Fibroblast of mammary gland (primary cell): ENCODE measurements around the gene HEATR9.

Experiments
- DNase-seq: peaks from one replicate; pipeline ENCODE4 v3.0.0-alpha.2; 2010; ENCODE audit warnings: low read depth
- H3K4me3 ChIP-seq: 2 replicates; pipeline ENCODE4 v1.5.1; 2011; ENCODE audit warnings: low read depth, mild to moderate bottlenecking, low read length, moderate library complexity; ENCODE audit not compliant: control insufficient read depth
- TF ChIP-seq, protein P1 (sequence below): conservative IDR thresholded peaks from 2 replicates; pipeline ENCODE4 v1.5.1; 2011; ENCODE audit warnings: low read depth, low read length, inconsistent platforms; ENCODE audit not compliant: control insufficient read depth, insufficient read depth

HEATR9 gene

DNA sequence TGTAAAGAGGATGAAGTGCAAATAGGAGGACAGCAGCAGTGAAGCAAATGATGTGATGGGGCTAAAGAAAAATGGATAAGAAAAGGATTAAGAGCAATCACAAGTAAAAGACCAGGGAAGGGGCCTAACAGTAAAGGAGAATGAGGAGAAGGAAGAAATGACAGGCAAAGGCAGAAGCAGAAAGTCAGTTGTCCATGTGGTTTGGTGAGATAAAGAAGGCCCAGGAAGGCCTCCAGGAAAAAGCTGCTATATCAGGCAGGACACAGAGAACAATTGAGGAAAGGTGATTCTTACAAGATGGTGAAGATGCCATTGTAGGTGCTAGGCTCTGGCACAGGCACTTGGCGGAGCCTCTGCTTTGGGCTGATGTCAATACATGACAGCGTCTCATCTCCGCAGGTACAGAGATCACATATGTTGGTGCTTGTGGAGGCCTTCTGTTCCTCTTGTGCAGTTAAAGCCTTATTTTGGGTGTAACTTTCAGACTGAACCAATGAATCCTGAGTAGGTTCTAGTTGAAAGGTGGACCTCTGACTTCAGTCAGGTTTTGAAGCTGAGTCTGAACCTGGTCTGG lies 43.7 kb upstream of the HEATR9 start:
- no peak overlapping the region for H3K4me3 ChIP-seq
- no peak for DNase-seq
- TF ChIP-seq, protein P1, sequence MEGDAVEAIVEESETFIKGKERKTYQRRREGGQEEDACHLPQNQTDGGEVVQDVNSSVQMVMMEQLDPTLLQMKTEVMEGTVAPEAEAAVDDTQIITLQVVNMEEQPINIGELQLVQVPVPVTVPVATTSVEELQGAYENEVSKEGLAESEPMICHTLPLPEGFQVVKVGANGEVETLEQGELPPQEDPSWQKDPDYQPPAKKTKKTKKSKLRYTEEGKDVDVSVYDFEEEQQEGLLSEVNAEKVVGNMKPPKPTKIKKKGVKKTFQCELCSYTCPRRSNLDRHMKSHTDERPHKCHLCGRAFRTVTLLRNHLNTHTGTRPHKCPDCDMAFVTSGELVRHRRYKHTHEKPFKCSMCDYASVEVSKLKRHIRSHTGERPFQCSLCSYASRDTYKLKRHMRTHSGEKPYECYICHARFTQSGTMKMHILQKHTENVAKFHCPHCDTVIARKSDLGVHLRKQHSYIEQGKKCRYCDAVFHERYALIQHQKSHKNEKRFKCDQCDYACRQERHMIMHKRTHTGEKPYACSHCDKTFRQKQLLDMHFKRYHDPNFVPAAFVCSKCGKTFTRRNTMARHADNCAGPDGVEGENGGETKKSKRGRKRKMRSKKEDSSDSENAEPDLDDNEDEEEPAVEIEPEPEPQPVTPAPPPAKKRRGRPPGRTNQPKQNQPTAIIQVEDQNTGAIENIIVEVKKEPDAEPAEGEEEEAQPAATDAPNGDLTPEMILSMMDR, result no peak

DNA sequence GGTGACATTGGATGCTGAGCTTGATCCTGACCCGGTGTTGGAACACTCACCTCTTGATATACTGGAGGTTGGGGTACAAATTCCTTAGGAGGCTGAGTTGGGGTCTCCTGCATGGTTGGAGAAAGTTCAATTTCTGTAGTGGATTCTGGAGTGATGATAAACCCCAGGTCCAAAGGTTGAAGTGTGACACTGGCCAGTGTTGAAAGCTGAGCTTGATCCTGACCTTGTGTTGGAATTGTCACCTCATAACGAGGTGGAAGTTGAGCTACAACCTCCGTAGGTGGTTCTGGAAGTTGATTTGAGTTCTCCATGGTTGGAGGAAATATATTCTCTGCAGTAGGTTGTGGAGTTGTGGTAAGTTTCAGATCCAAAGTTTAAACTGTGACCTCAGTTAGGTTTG lies 40.7 kb upstream of the HEATR9 start:
- TF ChIP-seq, protein P1, result no peak
- no peak for DNase-seq
- H3K4me3 ChIP-seq, result no peak overlapping the region

DNA sequence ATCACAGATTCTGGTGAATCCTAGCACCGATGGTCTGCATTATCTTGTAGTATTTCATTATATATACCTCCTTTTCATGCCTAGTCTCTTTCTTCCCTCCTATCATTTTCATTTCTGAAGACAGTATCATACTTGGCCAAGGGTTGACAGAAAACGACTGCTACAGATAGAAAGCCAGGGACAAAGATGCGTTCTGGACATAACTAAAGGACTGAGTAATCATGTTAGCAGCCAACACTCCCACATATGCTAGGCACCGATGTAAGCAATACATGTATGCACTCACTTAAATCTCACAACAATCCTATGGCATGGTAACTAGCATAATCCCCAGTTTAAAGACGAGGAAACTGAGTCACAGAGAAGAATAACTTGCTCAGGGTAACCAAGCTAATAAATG lies 39.0 kb upstream of the HEATR9 start:
- no peak for DNase-seq
- TF ChIP-seq, protein P1, result no peak
- no peak overlapping the region for H3K4me3 ChIP-seq

DNA sequence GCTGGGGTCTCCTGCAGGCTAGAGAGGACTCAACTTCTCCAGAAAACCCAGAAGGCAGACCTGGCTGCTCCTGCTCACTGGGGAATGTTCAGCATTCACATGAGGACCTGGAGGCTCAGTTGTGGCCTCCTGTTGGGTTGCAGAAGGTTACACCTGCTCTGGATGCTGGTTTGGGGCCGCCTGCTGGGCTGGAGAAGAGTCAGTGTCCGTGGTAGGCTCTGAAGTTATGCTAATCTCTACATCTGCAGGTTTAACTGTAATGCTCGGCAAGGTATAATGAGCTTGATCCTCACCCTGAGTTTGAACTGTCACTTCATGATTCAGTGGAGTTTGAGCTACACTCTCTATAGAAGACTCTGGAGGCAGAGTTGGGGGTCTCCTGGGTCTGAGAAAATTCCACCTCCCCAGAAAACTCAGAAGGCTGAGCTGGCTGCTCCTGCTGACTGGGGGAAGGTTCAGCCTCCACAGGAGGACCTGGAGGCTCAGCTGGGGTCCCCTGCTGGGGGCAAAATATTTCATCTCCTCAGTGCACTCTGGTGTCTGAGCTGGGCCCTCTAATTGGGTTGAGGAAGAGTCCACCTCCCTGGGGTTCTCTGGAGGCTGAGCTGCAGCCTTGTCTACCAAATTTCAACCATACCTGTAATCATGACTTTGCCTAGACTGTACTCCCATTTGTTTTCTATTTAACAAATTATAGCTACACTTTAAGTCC lies 38.4 kb upstream of the HEATR9 start:
- no peak overlapping the region for H3K4me3 ChIP-seq
- TF ChIP-seq, protein P1, result no peak
- DNase-seq, result no peak

DNA sequence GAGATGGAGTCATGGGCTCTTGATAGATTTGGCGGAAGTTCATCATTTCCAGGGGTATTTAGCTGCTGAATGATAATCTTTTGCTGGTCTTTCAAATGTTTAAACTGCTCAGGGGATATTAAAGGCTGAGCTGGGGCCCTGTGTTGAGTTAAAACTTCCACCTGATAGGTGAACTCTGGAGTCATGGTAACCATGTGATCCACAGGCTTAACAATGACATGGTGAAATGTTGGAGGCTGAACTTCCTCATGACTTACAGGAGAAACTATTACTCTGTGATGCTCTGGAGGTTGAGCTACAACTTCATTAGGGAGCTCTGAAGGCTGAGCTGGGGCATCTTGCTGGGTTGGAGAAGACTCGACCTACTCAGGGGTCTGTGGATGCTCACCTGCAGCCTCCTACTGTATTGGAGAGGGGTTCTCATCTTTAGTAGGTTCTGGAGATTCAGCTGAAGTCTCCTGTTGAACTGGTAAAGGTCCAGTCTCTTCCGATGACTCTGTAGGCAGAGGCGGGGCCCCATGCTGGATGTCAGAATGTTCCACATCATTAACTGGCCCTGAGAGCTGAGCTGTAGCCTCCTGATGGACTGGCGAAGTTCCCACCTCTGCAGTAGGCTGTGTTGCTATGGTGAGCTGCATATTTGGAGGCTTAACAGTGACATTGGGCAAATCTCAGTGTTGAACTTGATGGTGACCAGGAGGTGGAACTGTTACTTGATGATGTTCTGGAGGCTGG lies 37.7 kb upstream of the HEATR9 start:
- no peak overlapping the region for H3K4me3 ChIP-seq
- TF ChIP-seq, protein P1, result no peak
- peak; percentile 8 for DNase-seq

DNA sequence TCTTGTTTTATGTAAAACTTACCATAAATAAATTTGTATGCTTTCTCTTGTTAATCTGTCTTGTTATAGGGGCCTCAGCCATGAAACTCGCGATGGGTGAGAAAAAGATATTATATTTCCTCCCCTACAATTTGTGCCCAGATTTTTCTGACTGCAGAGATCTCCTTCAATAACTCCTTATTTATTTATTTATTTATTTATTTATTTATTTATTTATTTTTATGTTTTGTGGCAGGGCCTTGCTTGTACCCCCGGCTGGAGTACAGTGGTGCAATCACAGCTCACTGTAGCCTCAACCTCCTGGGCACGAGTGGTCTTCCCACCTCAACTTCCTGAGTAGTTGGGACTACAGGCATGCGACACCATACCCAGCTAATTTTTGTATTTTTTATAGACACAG lies 34.8 kb upstream of the HEATR9 start:
- TF ChIP-seq, protein P1, result no peak
- no peak overlapping the region for H3K4me3 ChIP-seq
- no peak for DNase-seq
